ENCODE data around the gene CCDC88C.

Gene CCDC88C

GRCh38 chr14:91328313-91329050 lies 89.1 kb downstream of the CCDC88C start:
- DNase-seq (ENCODE audit: low read depth): no peak

- no peak for DNase-seq (ENCODE audit: low read depth)
Observed at GRCh38 chr14:91327661-91328312, 89.8 kb downstream of the CCDC88C start.

- DNase-seq (ENCODE audit: low read depth): no peak
Observed at GRCh38 chr14:91327250-91327595, 90.4 kb downstream of the CCDC88C start.

- no peak for DNase-seq (ENCODE audit: low read depth)
Observed at GRCh38 chr14:91326514-91327249, 90.9 kb downstream of the CCDC88C start.

GRCh38 chr14:91324606-91325575 lies 92.7 kb downstream of the CCDC88C start:
- DNase-seq (ENCODE audit: low read depth): no peak

GRCh38 chr14:91323671-91324605 lies 93.7 kb downstream of the CCDC88C start:
- DNase-seq (ENCODE audit: low read depth): peak; percentile 81

- no peak for DNase-seq (ENCODE audit: low read depth)
Observed at GRCh38 chr14:91323031-91323430, 94.6 kb downstream of the CCDC88C start.

GRCh38 chr14:91322623-91323022 lies 95.0 kb downstream of the CCDC88C start:
- DNase-seq (ENCODE audit: low read depth): no peak

GRCh38 chr14:91321131-91321530 lies 96.5 kb downstream of the CCDC88C start:
- DNase-seq (ENCODE audit: low read depth): no peak

GRCh38 chr14:91320266-91320665 lies 97.4 kb downstream of the CCDC88C start:
- DNase-seq (ENCODE audit: low read depth): no peak

GRCh38 chr14:91318911-91319310 lies 98.7 kb downstream of the CCDC88C start:
- DNase-seq (ENCODE audit: low read depth): no peak

- DNase-seq (ENCODE audit: low read depth): peak; percentile 72
Observed at GRCh38 chr14:91317381-91318308, 100.0 kb downstream of the CCDC88C start.

- no peak for DNase-seq (ENCODE audit: low read depth)
Observed at GRCh38 chr14:91316761-91317160, 100.9 kb downstream of the CCDC88C start.

GRCh38 chr14:91315844-91316267 lies 101.8 kb downstream of the CCDC88C start:
- DNase-seq (ENCODE audit: low read depth): peak; percentile 90

GRCh38 chr14:91313852-91314251 lies 103.8 kb downstream of the CCDC88C start:
- no peak for DNase-seq (ENCODE audit: low read depth)

- no peak for DNase-seq (ENCODE audit: low read depth)
Observed at GRCh38 chr14:91313154-91313850, 104.3 kb downstream of the CCDC88C start.

GRCh38 chr14:91311284-91311662 lies 106.3 kb downstream of the CCDC88C start:
- DNase-seq (ENCODE audit: low read depth): peak; percentile 58

GRCh38 chr14:91310606-91311283 lies 106.9 kb downstream of the CCDC88C start:
- peak; percentile 57 for DNase-seq (ENCODE audit: low read depth)
